ENCODE results near the gene PKP4. TPM values are rescaled to one million over a fixed set of nuclear protein-coding genes. Genes with fewer than 3 reads are reported as not detected.

PKP4 gene
- total RNA-seq, 1 donor from 2014 or later: 149 TPM

- no peak for DNase-seq (ENCODE audit: low read depth)
These were observed 127.2 kb downstream of the PKP4 start for GRCh38 chr2:158583923-158584322.

DNA sequence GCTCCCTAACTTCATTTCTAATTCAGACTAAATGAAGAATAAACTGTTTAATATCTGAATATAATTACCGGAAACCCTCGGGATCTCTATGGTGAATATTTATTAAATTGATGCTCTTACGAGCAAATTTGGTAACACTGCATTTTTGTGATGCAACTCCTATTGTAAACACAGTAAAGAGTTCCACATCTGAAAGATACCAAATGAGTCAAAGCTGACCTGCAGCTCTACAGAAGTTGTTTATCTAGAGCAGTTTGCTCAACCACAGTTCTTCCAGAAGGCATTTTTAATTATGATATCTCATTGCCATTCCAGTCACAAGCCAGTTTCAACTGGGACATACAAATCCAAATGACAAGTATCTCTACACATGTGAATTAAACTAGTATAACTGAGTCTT, 129.7 kb downstream of the PKP4 start:
- DNase-seq (ENCODE audit: low read depth): peak; percentile 50

DNA sequence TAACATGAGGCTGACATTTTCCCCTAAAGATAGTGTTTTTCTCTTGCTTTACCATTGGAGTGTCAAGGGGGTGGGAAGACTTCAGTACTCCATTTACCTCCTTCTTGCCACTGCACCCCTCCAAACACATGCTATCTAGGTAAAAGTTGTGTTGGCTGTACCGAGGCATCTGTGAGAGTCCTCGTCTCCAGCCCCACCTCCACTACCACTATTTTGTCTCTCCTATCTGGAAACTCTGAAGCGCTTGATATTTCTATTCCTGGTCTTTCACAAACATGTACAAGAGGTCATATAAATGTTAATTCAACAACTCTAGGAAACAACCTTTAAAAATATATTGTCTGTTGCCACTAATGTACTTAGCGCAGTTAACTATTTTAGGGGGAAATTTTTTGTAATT, 132.6 kb downstream of the PKP4 start:
- DNase-seq (ENCODE audit: low read depth): no peak

- DNase-seq (ENCODE audit: low read depth): no peak
These were observed 142.2 kb downstream of the PKP4 start for GRCh38 chr2:158598862-158599517.

DNA sequence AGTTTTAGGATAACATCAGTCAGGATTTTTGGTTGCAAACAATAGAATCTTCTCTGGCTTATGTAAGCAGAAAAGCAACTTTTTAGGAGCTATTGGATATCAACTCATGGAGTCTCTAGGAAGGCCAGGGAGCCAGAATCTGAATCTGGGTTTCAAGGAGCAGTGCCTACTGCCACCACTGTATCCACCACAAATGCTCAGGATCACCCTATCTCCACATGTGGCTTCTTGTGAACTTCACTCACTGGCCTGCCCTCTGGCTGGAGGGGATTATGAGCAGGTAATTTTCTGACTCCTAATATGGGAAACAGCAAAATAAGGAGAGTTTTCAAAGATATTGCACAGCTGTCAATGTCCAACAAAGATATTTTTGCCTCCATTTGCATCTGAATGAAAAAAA, 142.9 kb downstream of the PKP4 start:
- DNase-seq (ENCODE audit: low read depth): no peak

DNA sequence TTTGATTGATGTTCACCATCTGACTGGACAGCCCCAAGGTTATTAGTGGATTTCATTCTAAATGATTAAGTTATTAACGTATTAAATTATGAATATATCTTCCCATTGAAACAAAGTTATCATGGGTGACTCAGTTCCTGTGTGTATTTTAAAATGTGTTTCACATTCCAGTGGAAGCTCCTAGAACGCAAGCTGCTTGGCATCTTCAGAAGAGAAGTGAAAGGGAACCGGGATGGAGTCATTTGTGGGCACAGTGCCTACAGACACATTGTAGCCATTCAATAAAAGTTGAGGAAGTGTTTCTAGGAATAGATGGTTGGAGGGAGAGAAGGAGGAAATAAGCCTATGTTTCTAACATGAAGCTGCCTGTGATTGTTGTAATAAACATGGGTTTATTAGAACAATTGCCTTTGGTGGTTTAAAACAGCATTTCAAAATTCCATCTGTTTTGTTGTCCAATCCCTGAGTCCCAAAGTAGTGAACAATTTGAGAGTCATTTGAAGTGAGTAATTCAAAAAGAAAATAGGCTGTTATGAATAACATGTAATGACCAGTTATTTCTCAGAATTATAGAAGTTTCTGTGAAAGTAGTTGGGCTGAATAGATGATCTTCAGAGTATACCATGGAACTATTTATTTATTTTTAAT, 143.5 kb downstream of the PKP4 start:
- peak; percentile 83 for DNase-seq (ENCODE audit: low read depth)

DNA sequence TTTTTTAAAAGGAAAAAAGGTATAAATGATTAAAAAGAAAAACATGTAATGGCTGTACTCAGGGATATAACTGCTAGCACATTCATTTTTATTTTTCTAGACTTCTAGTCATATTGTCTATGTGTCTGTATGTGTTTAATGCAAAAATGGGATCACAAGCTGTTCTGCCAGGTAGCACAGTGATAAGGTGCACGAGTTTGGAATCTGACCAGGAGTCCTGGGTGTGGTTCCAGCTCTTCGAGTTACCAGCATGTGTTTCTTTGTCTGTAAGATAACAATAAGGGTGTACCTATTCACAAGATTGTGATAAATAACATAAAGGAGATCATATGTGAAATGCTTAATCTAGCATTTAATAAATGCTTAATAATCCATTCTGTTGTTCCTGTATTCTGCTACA, 145.3 kb downstream of the PKP4 start:
- no peak for DNase-seq (ENCODE audit: low read depth)

DNA sequence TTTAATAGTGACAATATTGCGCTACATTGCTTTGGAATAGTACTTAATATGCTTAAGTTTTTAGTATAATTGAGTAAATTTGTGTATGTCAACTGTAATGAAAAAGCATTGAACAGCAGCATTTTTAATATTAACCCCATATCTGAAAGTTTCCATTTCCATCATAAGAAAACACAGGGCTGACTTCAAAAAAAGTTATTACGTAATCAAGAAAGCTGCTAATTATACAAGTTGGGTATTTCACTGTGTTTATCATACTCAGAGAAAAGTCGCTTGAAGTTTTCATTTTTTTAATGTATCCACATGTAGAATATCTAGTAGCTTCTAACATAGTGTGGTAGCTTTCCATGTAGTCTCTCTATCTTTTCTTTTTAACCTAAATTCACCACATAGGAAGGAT, 146.5 kb downstream of the PKP4 start:
- no peak for DNase-seq (ENCODE audit: low read depth)

DNA sequence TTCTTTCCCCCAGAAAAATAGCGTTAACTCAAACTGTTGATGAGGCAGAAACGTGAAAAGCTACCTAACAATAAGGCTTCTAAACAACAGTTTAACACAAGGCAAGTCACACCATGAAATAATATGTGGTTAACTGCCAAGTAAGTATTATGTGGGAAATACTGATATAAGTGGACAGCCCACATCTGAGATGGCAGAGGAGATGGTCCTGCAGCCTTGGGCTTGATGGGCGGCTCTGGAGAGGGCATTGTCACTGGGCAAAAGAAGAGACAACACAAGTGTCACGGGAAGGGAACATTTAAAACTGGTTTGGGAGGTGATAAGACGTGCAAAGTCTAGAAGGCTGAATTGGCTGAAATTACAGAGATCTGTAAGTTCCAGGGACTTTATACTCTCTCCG, 147.2 kb downstream of the PKP4 start:
- DNase-seq (ENCODE audit: low read depth): no peak

GRCh38 chr2:158610059-158610458, 153.3 kb downstream of the PKP4 start:
- no peak for DNase-seq (ENCODE audit: low read depth)

- DNase-seq (ENCODE audit: low read depth): peak; percentile 19
These were observed 159.8 kb downstream of the PKP4 start for GRCh38 chr2:158616480-158617000.

- DNase-seq (ENCODE audit: low read depth): no peak
These were observed 162.2 kb downstream of the PKP4 start for GRCh38 chr2:158618891-158619490.

GRCh38 chr2:158619496-158619895, 162.7 kb downstream of the PKP4 start:
- DNase-seq (ENCODE audit: low read depth): peak; percentile 81

- no peak for DNase-seq (ENCODE audit: low read depth)
These were observed 163.9 kb downstream of the PKP4 start for GRCh38 chr2:158620656-158621055.

DNA sequence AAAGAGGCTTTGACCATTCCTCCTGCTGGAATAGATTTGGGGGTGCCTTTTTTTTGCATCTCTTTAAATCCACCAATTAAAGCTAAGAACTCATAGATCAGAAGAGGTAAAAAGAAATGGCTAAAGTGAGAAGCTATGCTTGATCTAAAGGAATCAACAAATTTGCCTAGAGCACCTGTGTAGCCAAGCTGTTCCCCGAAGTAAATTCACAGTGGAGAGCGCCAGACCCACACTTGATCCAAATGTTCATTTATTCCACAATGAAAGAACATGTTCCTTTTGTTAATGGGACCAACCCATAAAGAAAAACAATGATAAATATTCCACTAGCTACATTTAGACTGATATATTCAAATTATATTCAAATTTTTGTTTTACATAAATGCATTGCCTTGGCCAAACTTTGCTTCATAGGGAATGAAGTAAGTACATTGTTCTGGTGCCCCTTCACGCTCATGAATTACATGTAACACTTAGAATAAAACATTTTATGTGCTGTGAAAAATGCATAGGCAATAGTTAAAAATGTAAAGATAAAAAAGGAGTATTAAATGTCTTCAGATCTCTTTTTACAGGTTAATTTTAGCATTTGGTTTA, 167.4 kb downstream of the PKP4 start:
- no peak for DNase-seq (ENCODE audit: low read depth)

DNA sequence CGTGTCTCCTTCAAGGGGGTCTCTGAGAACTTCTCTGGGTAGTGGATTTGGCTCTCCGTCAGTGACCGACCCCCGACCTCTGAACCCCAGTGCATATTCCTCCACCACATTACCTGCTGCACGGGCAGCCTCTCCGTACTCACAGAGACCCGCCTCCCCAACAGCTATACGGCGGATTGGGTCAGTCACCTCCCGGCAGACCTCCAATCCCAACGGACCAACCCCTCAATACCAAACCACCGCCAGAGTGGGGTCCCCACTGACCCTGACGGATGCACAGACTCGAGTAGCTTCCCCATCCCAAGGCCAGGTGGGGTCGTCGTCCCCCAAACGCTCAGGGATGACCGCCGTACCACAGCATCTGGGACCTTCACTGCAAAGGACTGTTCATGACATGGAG, 168.2 kb downstream of the PKP4 start:
- no peak for DNase-seq (ENCODE audit: low read depth)

GRCh38 chr2:158629116-158629515, 172.4 kb downstream of the PKP4 start:
- no peak for DNase-seq (ENCODE audit: low read depth)

DNA sequence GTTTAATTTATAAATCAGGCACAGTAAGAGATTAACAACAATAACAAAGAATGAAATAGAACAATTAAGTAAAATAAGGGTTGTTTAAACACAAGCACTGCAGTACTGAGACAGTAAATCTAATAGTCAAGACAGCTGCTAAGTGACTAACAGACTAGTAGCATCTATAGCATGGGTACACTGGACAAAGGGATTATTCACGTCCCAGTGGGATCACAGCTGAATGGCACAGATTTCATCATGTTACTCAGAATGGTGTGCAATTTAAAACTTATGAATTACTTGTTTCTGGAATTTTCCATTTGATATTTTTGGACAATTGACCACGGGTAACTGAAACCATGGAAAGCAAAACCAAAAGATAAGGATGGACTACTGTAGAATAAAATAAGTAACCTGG, 176.5 kb downstream of the PKP4 start:
- DNase-seq (ENCODE audit: low read depth): no peak

- DNase-seq (ENCODE audit: low read depth): no peak
These were observed 177.9 kb downstream of the PKP4 start for GRCh38 chr2:158634627-158635026.

GRCh38 chr2:158635961-158636601, 179.3 kb downstream of the PKP4 start:
- DNase-seq (ENCODE audit: low read depth): no peak

- peak; percentile 23 for DNase-seq (ENCODE audit: low read depth)
These were observed 180.6 kb downstream of the PKP4 start for GRCh38 chr2:158637357-158637756.

GRCh38 chr2:158644139-158644538, 187.4 kb downstream of the PKP4 start:
- no peak for DNase-seq (ENCODE audit: low read depth)

Data from renal cortical epithelial cell (primary cell).